Peyer's patch (tissue), 4 donors: ENCODE data around the gene THOC1.

Experiments
- POLR2A ChIP-seq, 2 donors: fragments of 450-650 bp; IDR thresholded peaks; one replicate each; pipeline ENCODE4 v1.5.1; 2017; ENCODE audit warnings: antibody characterized with exemption in 2 of 2, mild to moderate bottlenecking in 2 of 2, moderate library complexity in 2 of 2
- TF ChIP-seq, protein P1 (sequence below), 6 experiments: fragments of 450-650 bp in 4 of 6; fragments of 200-600 bp in 2 of 6; sonication (generic) in 1 of 6; IDR thresholded peaks; one replicate each; pipeline ENCODE4 v1.5.1; 2017 to 2019; ENCODE audit warnings: antibody characterized with exemption in 6 of 6, mild to moderate bottlenecking in 3 of 6, moderate library complexity in 1 of 6

DNA sequence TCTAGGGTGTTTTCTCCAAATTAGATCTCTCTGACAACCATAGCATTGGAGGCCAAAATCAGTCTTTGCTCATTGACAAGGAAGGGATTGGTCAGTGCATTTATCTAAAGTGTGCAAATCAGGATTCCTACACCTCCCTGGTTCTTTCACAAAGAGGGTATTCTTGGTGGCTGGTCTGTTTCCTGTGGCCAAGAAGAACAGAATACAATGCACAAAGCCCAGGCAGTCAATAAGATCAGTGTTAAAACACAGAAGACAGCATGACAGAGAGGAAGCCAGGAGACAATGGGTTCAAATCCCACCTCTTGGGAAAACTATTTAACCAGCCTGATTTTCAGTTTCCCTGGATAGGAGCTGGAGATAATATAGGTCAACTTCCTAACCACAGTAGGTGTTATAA lies 46.1 kb upstream of the THOC1 start:
- TF ChIP-seq POLR2A (IDR thresholded peaks at IDR 0.05), result no peak
- TF ChIP-seq, protein P1, sequence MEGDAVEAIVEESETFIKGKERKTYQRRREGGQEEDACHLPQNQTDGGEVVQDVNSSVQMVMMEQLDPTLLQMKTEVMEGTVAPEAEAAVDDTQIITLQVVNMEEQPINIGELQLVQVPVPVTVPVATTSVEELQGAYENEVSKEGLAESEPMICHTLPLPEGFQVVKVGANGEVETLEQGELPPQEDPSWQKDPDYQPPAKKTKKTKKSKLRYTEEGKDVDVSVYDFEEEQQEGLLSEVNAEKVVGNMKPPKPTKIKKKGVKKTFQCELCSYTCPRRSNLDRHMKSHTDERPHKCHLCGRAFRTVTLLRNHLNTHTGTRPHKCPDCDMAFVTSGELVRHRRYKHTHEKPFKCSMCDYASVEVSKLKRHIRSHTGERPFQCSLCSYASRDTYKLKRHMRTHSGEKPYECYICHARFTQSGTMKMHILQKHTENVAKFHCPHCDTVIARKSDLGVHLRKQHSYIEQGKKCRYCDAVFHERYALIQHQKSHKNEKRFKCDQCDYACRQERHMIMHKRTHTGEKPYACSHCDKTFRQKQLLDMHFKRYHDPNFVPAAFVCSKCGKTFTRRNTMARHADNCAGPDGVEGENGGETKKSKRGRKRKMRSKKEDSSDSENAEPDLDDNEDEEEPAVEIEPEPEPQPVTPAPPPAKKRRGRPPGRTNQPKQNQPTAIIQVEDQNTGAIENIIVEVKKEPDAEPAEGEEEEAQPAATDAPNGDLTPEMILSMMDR (IDR thresholded peaks at IDR 0.05), result no peak
